Neutrophil (primary cell): ENCODE data around the gene NCOA1.

ENCODE experiments used
- H3K27ac ChIP-seq: fragments of 200-600 bp; sonication (generic); 2 replicates; pipeline ENCODE4 v1.5.1; 2016; ENCODE audit warnings: mild to moderate bottlenecking, moderate library complexity
- H3K27me3 ChIP-seq: fragments of 200-600 bp; sonication (generic); 2 replicates; pipeline ENCODE4 v1.6.0; 2016; ENCODE audit warnings: mild to moderate bottlenecking
- H3K36me3 ChIP-seq: fragments of 200-600 bp; sonication (generic); 2 replicates; pipeline ENCODE4 v1.5.1; 2017
- H3K4me1 ChIP-seq, 2 experiments: fragments of 200-600 bp in 1 of 2; sonication (generic) in 1 of 2; 1 replicate in 1 of 2; 2 replicates in 1 of 2; pipeline versions ENCODE4 v1.5.1 to v1.6.1; 2013 to 2016; ENCODE audit warnings: low read depth in 1 of 2, low read length in 1 of 2, mild to moderate bottlenecking in 1 of 2, moderate library complexity in 1 of 2; ENCODE audit not compliant: control insufficient read depth in 1 of 2, insufficient read depth in 1 of 2
- H3K4me3 ChIP-seq, 2 experiments: fragments of 200-600 bp in 1 of 2; sonication (generic) in 1 of 2; 1 replicate in 1 of 2; 2 replicates in 1 of 2; pipeline ENCODE4 v1.5.1; 2013 to 2016; ENCODE audit warnings: low read depth in 1 of 2, low read length in 1 of 2, mild to moderate bottlenecking in 1 of 2, moderate library complexity in 1 of 2
- H3K9me3 ChIP-seq: fragments of 200-600 bp; sonication (generic); 2 replicates; pipeline ENCODE4 v1.5.1; 2016
- CTCF ChIP-seq: fragments of 200-600 bp; sonication (generic); IDR thresholded peaks from 2 replicates; pipeline ENCODE4 v1.5.1; 2016; ENCODE audit warnings: antibody characterized with exemption

NCOA1 gene

GRCh38 chr2:24768601-24769000 is 277.5 kb downstream of the NCOA1 start:
- no peak overlapping the region for H3K4me3 ChIP-seq
- H3K9me3 ChIP-seq: no peaks in the 10 kb centered on the region
- no peaks in the 10 kb centered on the region for H3K4me1 ChIP-seq
- no peaks in the 10 kb centered on the region for H3K27me3 ChIP-seq
- TF ChIP-seq CTCF: no peak
- H3K27ac ChIP-seq: no peak overlapping the region
- peaks cover 60% of the 10 kb centered on the region for H3K36me3 ChIP-seq

GRCh38 chr2:24771061-24771460 is 280.0 kb downstream of the NCOA1 start:
- H3K36me3 ChIP-seq: peaks cover 40% of the 10 kb centered on the region
- no peak overlapping the region for H3K4me3 ChIP-seq
- H3K9me3 ChIP-seq: no peaks in the 10 kb centered on the region
- H3K4me1 ChIP-seq: no peaks in the 10 kb centered on the region
- H3K27me3 ChIP-seq: no peaks in the 10 kb centered on the region
- TF ChIP-seq CTCF: no peak
- H3K27ac ChIP-seq: no peak overlapping the region

GRCh38 chr2:24771764-24772586 is 280.9 kb downstream of the NCOA1 start:
- no peaks in the 10 kb centered on the region for H3K27me3 ChIP-seq

GRCh38 chr2:24774373-24774772 is 283.3 kb downstream of the NCOA1 start:
- H3K27me3 ChIP-seq: no peaks in the 10 kb centered on the region
- no peaks in the 10 kb centered on the region for H3K9me3 ChIP-seq
- no peak for TF ChIP-seq CTCF
- peaks cover 6 to 8% of the 10 kb centered on the region in 2 experiments for H3K4me1 ChIP-seq
- no peak overlapping the region for H3K4me3 ChIP-seq
- H3K36me3 ChIP-seq: peaks cover 16% of the 10 kb centered on the region
- H3K27ac ChIP-seq: no peak overlapping the region

More at GRCh38 chr2:24771764-24772586, 280.9 kb downstream of the NCOA1 start:
- no peak overlapping the region for H3K27ac ChIP-seq
- TF ChIP-seq CTCF: no peak
- peaks cover 37% of the 10 kb centered on the region for H3K36me3 ChIP-seq
- no peaks in the 10 kb centered on the region for H3K9me3 ChIP-seq
- no peak overlapping the region for H3K4me3 ChIP-seq
- no peaks in the 10 kb centered on the region for H3K4me1 ChIP-seq

GRCh38 chr2:24779116-24779515 is 288.1 kb downstream of the NCOA1 start:
- Histone ChIP-seq H3K27ac (no peak overlapping the region), H3K9me3 (no peaks in the 10 kb centered on the region), H3K36me3 (no peaks in the 10 kb centered on the region), H3K4me3 (no peak overlapping the region), H3K27me3 (no peaks in the 10 kb centered on the region), H3K4me1 (peaks cover 6 to 9% of the 10 kb centered on the region in 2 experiments)
- TF ChIP-seq CTCF: no peak
